NCI-H774 (cell line): ENCODE data around the gene FRMPD4.
"Not testable (repeated sequence)": the region's sequence is repeated elsewhere in the genome, so short reads cannot be mapped to it uniquely, and the experiment has no call there.

ENCODE experiments used
- DNase-seq: peaks from one replicate; lab custom pipeline; 2025; lab: John Stamatoyannopoulos, UW

FRMPD4 gene

DNA sequence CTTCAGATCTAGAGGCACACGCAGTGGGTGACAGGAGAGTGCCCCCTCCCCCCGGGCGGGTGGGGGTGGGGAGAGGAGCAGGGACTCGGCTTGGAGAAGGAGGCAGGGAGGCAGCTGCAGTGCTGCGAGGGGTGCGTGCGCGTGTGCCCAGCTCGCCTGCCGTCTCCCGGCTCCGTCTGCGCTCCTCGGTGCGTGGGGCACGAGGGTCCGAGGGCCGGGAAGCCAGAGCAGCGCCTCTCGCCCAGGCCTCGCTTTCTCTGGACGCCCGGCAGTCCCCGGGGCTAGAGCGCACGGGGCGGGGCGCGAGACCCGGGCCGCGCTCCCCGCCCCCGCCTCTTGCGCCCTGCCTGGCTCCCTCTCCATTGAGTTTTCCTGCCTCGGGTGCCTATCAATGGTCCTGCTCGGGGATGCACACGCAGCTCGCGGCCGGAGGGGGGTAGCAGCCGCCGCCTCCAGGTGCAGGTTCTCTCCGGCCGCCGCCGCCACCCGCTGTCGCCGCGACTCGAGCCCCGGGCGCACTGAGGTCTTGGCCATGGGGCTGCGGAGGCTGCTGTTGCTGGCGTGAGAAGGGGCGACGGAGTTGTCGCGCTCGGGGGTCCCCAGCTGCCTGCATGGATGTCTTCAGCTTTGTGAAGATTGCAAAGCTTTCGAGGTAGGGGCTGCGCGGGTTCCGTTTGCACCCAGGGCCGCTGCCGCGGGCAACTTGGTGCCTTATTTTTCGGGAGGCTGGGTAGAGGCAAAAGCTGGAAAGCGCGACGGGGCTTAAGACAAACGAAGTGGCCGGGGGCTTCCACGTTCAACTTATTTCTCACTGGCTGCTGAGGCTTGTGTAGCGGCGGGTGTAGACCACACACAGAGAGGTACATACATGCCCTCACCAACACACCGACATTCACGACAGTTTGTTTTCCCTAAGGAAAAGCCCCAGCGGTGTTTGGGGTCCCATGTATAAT lies at the start of gene FRMPD4:
Gene FRMPD4, plus strand, starts transcription at position 113 of the 953 bp plus-strand sequence. Its CDS starts 499 bp downstream, at position 612.
- DNase-seq, result peak; percentile 1

DNA sequence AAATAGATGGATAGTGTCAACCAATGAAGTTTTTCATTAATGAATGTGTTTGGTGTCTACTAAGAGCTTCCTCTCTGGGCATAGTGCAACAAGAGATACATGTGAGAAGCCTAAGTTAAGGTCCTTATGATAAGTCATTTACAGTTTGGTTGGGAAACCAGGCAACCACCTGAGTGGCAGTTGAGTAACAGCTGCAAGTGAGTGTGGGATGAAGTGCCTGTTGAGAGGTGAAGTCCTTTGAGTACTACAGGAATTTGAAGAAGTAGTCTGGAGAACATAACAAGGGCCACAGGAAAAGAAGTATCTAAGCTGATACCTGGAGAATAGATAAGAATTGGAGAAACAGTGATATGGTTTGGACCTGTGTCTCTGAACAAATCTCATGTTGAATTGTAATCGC lies 48.5 kb upstream of the FRMPD4 start:
- no peak for DNase-seq

DNA sequence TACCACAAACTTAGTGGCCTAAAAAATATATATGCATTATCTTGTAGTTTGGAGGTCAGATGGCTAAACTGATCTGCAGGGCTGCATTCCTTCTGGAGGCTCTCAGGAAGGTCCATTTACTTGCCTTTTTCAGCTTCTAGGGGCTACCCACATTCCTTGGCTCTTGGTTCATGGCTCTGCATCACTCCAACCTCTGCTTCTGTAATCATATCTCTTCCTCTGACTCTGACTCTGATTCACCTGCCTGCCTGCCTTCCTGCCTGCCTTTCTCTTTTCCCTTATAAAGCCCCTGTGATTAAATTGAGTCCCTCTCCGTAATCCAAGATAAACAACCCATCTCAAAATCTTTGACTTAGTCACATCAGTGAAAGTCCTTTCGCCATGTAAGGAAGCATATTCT lies 25.0 kb upstream of the FRMPD4 start:
- DNase-seq, result no peak

DNA sequence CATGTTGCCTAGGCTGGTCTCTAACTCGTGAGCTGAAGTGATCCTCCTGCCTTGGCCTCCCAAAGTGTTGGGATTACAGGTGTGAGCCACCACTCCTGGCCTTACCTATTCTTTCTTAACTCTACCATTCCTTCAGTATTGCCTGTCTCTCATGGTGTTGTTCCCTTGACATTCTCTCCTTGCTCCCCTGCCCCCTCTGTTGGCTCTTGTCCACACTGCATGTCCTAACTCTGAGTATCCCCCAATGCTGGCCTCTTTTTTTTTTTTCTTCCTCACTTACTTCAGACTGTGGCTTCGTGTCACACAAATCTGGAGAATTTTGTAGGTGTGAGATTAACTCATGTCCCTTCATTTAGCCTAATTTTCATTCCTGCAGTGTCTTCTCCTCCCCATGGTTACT lies 22.9 kb upstream of the FRMPD4 start:
- no peak for DNase-seq

DNA sequence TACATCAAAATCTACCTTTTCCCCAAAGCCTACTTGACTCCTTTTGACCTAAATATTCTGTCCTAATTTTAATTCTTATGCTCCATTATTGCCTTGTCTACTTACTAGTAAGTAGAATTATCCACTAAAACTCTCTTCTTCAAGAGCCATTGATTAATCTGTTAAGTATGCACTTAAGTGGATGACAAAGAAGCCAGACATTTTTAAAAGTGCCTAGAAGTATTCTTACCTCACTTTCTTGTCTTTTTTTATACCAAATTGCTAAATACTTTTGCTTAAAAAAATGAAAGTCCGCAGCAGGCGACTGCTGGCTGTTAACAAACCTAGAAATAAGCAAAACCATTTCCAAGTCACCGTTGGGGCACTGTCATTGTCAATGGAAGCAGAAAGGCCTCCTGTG lies 20.1 kb upstream of the FRMPD4 start:
- no peak for DNase-seq

DNA sequence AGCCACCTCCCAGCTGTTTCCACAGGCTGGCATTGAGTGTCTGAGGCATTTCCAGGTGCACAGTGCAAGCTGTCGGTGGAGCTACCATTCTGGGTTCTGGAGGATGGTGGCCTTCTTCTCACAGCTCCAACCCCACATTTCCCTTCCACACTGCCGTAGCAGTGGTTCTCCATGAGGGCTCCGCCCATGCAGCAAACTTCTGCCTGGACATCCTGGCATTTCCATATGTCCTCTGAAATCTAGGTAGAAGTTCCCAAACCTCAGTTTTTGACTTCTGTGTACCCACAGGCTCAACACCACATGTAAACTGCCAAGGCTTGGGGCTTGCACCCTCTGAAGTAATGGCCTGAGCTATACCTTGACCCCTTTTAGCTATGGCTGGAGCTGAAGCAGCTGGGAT lies 10.3 kb upstream of the FRMPD4 start:
- DNase-seq, result no peak

DNA sequence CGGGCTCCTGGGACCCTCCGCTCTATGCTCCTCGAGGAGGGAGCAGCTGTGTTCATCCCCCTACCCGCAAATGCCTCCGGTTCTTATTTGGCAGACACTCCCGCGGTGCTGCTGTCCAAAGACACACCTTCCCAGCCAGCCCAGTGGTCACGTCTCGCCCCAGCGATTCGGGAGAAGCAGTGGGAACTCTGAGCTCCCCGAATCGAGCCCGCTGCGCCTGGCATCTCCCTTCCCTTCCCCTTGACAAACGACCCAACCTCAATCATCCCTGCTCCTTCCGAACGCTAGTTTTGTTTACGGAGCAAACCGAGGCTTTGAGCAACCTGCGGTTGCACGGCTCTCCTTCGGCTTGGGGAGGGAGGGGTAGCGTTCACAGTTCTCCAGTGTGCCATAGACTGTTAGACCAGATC lies 317 bp upstream of the FRMPD4 start:
- DNase-seq, result no peak

DNA sequence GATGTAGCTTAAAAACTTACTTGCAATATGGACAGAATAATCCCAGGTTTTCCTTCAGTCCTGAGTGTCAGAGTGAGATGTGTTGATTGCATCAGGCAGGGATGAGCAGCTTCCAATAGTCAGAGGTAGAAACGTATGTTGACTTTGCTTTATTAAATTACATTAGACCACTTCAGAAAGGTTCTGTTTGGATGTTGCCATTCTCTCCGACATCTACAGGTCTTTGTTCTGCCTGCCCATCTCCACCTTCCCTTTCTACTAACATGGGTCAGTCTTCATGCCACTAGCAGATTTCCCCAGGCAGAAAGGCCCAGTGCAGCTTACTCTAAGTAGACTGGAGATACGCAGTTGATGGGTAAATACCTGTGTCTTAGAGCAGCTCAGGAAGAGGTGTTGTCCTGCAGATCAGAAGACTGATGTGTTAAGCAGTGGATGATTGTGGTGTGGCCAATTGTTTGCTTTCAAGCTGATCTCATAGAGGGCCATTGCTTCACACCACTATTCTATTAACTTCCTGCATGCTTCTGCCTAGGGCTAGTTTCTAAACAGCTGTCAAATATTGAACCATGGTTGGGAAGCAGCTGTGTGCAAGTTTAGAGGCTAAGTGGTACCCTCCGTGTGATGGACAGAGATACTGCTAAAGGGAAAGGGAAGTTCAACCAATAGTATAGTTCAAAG lies 1.8 kb downstream of the FRMPD4 start:
- no peak for DNase-seq

DNA sequence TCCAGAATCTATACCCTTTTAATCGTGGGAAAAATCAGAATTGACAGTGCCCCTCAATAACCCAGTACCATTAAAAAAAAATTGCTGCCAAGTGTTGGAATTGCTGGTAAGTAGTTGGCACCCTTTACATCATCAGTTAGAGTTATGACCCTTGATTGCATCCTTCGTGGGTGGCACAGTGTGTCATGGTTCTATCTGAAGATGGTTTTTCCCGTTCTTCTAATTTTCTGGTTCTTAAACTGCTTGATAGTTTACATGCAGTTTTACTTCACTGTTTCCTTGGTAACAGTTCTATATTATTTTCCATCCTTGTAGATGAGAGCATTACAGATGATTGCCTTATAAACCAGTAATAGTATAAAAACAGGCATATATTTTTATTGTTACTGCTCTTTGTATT lies 3.2 kb downstream of the FRMPD4 start:
- DNase-seq, result no peak

DNA sequence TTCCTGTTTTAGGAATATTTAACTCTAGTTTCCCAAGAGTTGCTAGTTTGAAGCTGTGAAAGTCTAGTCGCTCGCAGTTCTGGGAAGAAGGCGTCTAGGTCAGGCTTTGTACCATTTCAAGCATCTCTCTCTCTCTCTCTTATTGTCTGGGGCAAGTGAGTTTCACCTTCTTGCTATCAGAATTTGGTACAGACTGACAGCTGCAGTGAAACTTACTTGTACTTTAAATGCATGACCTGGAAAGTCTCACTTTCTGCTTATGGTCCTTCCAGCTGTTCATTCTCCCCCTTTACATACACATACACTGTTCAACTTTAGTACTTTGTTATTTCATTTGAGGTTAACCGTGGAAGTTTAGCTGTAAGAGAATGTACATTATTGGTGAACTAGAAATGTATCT lies 4.4 kb downstream of the FRMPD4 start:
- no peak for DNase-seq

DNA sequence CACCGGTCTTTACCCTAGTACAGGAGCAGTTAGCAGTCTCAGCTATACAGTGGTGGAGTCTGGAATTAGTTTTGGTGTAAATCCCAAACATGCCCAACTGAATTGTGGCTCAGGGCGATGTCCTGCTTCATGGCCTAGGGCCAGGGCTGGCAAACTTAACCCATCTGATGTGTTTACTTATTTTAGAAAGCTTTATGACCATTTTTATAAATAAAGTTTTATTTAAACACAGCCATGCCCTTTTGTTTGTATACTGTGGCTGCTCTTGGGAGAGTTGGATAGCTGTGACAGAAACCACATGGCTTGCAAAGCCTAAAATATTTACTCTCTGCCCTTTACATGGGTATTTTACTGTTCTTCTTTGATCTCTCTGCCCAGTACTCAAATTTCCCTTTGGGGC lies 7.1 kb downstream of the FRMPD4 start:
- DNase-seq, result no peak

DNA sequence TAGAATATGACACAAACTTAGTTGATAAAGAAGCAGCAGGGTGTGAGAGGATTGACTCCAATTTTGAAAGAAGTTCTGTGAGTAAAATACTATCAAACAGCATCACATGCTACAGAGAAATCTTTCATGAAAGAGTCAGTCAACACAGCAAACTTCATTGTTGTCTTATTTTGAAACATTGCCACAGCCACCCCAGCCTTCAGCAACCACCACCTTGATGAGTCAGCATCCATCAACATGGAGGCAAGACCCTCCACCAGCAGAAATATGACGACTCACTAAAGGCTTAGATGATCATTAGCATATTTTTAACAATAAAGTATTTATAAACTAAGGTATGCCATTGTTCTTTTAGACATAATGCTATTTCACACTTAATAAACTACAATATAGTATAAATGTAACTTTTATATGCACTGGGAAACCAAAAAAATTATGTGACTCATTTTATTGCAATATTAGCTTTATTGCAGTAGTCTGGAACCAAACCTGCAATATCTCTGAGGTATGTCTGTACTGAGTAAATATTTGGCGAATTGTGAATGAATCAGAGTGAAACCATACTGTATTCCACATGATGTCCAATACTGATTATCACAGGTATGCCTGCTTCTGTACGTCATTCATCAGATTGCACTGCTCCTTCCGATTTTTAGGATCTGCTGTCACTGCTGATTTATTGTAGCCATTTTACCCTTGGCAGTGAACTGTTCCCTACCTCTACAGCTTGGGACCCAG lies 11.6 kb downstream of the FRMPD4 start:
- no peak for DNase-seq

DNA sequence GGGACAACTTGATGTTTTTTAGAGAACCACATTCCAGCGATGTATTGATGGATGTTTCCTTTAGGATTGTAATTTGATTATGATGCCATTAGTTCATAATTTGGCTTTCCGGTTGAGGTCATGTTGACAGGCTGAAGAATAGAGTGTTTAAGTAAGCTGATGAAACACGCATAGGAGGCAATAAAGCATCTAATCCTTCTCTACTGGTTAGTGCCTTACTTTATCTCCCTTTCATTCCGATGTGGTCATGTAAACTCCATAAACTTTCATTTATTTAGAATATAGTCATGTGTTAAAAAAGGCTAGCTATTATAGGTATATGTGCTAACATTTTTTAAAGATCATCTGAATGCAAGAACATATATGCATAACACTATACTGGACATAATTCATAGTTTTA lies 15.0 kb downstream of the FRMPD4 start:
- no peak for DNase-seq

DNA sequence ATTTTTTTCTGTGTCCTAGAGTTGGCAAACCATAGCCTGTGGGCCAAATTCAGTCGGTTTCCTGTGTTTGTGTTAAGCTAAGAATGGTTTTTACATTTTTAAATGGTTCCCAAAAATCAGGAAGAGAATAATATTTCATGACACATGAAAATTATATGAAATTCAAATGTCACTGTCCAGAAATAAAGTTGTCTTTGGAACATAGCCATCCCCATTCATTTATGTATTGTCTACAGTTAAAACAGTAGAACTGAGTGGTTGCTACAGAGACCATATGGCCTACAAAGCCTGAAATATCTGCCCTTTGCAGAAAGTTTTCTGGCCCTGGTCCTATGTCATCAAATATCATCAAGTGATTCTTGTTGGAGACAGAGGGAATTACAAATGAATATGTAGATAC lies 15.5 kb downstream of the FRMPD4 start:
- no peak for DNase-seq

DNA sequence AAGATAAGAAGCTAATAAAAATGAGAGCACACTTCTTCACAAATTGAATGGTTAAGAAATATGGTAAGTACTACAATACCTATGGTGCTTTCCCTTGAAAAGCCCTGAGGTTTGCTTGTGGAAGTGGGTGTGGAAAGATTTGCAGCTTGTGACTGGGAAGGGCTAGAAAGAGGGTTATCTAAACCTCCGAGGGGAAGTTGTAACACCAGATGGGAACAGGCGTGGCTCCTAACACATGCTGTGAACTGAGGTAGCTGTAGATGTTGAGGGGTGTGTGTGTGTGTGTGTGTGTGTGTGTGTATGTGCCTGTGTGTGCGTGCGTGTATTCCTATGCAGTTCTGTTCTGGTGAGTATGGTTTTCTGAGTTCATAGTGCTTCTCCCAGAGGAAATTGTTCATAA lies 21.5 kb downstream of the FRMPD4 start:
- no peak for DNase-seq

DNA sequence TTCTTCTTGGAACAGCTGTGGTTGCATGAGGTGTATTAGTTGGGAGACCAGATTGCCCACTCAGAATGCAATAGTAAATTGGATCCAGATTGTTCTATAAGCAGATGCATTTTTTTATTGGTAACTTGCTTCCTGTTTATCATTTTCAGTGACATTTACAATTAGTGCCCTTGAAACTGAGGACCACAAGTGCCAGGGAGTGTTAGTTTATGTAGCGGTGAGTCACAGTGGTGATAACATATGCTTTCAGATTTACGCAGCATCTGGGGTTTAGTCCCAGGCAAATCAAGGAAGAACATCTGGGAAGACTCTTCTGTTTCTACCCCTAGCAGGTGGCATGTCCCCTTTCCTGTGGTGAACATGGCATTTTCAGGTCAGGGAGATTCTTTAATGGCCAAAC lies 24.1 kb downstream of the FRMPD4 start:
- DNase-seq, result no peak

DNA sequence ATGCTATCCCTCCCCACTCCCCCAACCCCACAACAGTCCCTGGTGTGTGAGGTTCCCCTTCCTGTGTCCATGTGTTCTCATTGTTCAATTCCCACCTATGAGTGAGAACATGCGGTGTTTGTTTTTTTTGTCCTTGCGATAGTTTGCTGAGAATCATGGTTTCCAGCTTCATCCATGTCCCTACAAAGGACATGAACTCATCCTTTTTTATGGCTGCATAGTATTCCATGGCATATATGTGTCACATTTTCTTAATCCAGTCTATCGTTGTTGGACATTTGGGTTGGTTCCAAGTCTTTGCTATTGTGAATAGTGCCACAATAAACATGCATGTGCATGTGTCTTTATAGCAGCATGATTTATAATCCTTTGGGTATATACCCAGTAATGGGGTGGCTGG lies 25.9 kb downstream of the FRMPD4 start:
- not testable (repeated sequence) for DNase-seq

DNA sequence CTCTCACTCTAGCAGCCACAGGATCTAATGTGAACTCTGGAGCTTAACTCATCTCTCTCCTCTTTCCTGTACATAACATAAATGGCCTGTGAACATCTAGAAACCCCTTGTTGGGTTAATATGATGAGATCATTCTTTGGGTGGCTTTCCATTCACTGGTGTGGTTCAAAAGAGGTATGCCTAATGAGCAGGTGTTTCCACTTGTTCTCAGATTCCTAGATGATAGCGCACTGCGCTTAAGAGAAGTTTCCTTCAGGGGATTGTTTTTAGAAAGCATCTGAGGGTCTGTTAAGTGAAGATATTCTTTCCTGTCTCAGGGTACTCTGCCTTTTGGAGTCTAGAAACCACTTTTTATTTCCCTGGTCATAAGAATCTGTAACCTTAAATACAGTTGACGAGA lies 32.5 kb downstream of the FRMPD4 start:
- no peak for DNase-seq

DNA sequence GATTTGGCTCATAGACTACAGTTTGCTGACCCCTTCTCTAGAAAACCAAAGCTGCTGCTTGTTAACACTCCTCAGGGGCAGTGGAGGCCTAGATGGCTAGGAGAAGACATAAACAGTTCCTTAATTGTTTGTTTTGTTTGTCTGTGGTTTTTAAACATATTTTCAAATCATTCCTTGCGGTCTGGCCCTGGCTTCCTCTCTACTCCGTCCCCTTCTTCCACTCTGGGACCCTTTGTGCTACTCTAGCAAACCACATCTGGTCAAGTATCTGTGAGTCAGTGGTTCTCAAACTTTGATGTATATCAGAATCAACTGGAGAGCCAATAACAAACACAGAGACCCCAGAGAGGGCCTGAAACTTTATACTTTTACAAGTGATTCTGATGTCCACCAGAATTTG lies 36.1 kb downstream of the FRMPD4 start:
- DNase-seq, result no peak

DNA sequence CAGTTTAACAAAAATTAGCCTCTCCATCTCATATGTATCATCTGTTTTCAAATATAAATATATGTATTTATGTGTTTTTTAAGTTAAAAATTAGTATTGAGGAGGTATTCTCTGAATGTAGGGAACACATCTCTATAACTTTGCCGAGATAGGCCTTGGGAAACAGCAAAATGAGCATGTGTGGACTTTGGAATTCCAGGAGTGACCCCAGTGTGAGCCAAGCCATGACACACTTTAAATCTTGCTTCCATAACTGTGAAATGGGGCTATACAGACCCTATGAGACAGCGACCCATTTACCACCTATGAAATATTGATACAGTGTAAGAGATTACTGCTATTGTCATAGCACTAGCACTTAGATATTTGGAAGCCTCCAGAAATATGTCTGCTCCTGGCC lies 58.8 kb downstream of the FRMPD4 start:
- DNase-seq, result no peak

DNA sequence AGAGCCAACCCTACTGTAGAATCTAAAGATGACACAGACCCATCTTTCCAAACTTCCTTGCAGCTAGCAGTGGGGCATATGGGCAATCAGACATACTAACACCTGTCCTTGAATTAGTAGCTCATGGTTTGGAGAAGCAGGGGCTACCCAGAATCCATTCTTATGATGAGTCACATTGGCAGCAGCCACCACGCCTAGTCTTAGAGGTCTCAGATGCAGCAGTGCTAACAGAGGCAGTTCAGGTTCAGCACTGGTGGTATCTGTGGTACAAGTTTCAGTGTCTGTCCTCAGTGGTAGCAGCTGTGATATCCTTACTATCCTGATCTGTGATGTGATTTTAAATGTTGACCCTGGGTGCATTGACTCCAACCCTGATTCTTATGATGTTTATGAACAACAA lies 68.1 kb downstream of the FRMPD4 start:
- no peak for DNase-seq

DNA sequence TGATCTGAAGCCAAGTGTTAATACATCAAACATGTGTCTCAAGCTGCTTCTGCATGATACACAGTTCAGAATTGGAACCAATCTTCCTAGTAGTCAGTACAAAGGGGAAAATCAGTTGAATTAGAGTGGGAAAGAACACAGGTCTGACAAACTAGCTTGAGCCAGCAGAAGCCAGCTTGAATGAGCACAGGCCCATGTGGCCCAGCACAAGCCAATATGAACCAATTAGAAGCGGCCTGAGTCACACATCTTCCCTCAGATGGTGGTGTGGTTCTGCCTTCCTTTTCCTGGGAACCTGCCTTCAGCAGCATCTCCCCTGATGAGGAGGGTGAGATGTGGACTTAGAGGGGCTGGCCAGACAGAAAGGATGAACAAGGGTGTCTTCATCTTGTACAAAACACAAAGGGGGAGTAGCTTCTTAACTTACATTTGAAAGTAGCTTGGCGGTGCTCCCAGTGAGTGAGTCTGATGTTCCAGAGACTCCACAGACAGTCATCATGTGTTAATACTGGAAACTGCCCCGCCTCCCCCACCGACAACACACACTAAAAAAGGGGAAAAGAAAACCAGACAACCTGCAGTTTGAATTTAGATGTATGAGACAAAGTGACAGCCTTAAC lies 72.0 kb downstream of the FRMPD4 start:
- no peak for DNase-seq
